NB4 (cell line): ENCODE measurements around the gene KMT2C.

ENCODE experiments used
- DNase-seq: peaks from one replicate; pipeline ENCODE4 v3.0.0; 2010; ENCODE audit warnings: low read depth
- H3K4me3 ChIP-seq: one replicate; pipeline ENCODE4 v1.5.1; 2011; ENCODE audit warnings: mild to moderate bottlenecking, low read depth, low read length, moderate library complexity
- CTCF ChIP-seq: IDR thresholded peaks from one replicate; pipeline ENCODE4 v1.5.1; 2012; ENCODE audit warnings: low read depth, low read length
- MAX ChIP-seq: IDR thresholded peaks from 2 replicates; pipeline ENCODE4 v1.6.1; 2011; ENCODE audit warnings: low read depth, low read length
- MYC ChIP-seq: IDR thresholded peaks from 2 replicates; pipeline ENCODE4 v1.6.1; 2011; ENCODE audit warnings: low read depth, low read length
- POLR2A ChIP-seq: IDR thresholded peaks from 2 replicates; pipeline ENCODE4 v1.6.1; 2011; ENCODE audit warnings: mild to moderate bottlenecking; ENCODE audit not compliant: insufficient read length; ENCODE audit errors: extremely low read depth

The KMT2C gene

GRCh38 chr7:152130658-152131590, 304.9 kb downstream of the KMT2C start:
- no peak overlapping the region for H3K4me3 ChIP-seq
- TF ChIP-seq MAX, result no peak
- TF ChIP-seq POLR2A, result no peak
- TF ChIP-seq CTCF, result no peak
- no peak for TF ChIP-seq MYC
- no peak for DNase-seq

- TF ChIP-seq POLR2A, result no peak
- TF ChIP-seq MYC, result no peak
- TF ChIP-seq CTCF, result no peak
- TF ChIP-seq MAX, result no peak
- H3K4me3 ChIP-seq, result no peak overlapping the region
- DNase-seq, result no peak
Observed at GRCh38 chr7:152129682-152130081, 306.1 kb downstream of the KMT2C start.

- no peak overlapping the region for H3K4me3 ChIP-seq
- DNase-seq, result no peak
- no peak for TF ChIP-seq MAX
Observed at GRCh38 chr7:152128741-152129461, 306.9 kb downstream of the KMT2C start.

- no peak for DNase-seq
- H3K4me3 ChIP-seq, result no peak overlapping the region
- no peak for TF ChIP-seq CTCF
- TF ChIP-seq MYC, result no peak
- no peak for TF ChIP-seq MAX
- TF ChIP-seq POLR2A, result no peak
Observed at GRCh38 chr7:152128252-152128651, 307.6 kb downstream of the KMT2C start.

GRCh38 chr7:152127229-152127628, 308.6 kb downstream of the KMT2C start:
- DNase-seq, result no peak
- no peak overlapping the region for H3K4me3 ChIP-seq
- no peak for TF ChIP-seq CTCF
- TF ChIP-seq POLR2A, result no peak

GRCh38 chr7:152126741-152127140, 309.1 kb downstream of the KMT2C start:
- DNase-seq, result no peak
- H3K4me3 ChIP-seq, result no peak overlapping the region
- TF ChIP-seq POLR2A (no peak), MAX (no peak), CTCF (no peak), MYC (no peak)
